SU-DHL-6 (cell line): ENCODE data around the gene PRKAR2B.

Experiments used
- H2AFZ ChIP-seq: fragments of 200-600 bp; sonication (generic); 2 replicates; pipeline ENCODE4 v1.6.1; 2014; ENCODE audit warnings: low read depth, mild to moderate bottlenecking, moderate library complexity, mixed read lengths, antibody characterized with exemption, low read length; ENCODE audit not compliant: severe bottlenecking
- H3F3A ChIP-seq: fragments of 200-600 bp; shearing (Covaris generic); 2 replicates; pipeline ENCODE4 v1.6.0; 2016; ENCODE audit warnings: antibody characterized with exemption, mild to moderate bottlenecking; ENCODE audit not compliant: insufficient read depth
- H3K27ac ChIP-seq: fragments of 200-600 bp; sonication (generic); 2 replicates; pipeline ENCODE4 v1.5.1; 2016; ENCODE audit warnings: low read depth, mild to moderate bottlenecking, low read length, moderate library complexity, mixed read lengths
- H3K27me3 ChIP-seq: fragments of 200-600 bp; sonication (generic), shearing (Covaris generic); 2 replicates; pipeline ENCODE4 v1.6.0; 2014; ENCODE audit warnings: mild to moderate bottlenecking, low read length
- H3K36me3 ChIP-seq: fragments of 200-600 bp; sonication (generic); 2 replicates; pipeline ENCODE4 v1.6.1; 2014; ENCODE audit warnings: mild to moderate bottlenecking, low read length, mixed read lengths
- H3K4me2 ChIP-seq: fragments of 300-600, 200-600 bp; shearing (Covaris generic), sonication (generic); 2 replicates; pipeline ENCODE4 v1.6.0; 2014; ENCODE audit warnings: low read length, low read depth, mild to moderate bottlenecking; ENCODE audit not compliant: poor library complexity, severe bottlenecking
- H3K4me3 ChIP-seq: fragments of 200-600 bp; sonication (generic); 2 replicates; pipeline ENCODE4 v1.5.1; 2014; ENCODE audit warnings: antibody characterized with exemption, low read length, mild to moderate bottlenecking, mixed read lengths; ENCODE audit not compliant: insufficient read depth, poor library complexity, severe bottlenecking
- H3K79me2 ChIP-seq: fragments of 200-600 bp; sonication (generic); 2 replicates; pipeline ENCODE4 v1.6.1; 2014; ENCODE audit warnings: mild to moderate bottlenecking, low read length, moderate library complexity; ENCODE audit not compliant: insufficient read depth
- H3K9ac ChIP-seq: fragments of 200-600 bp; sonication (generic); 2 replicates; pipeline ENCODE4 v1.7.0; 2014; ENCODE audit warnings: mild to moderate bottlenecking, low read length
- H3K9me2 ChIP-seq: fragments of 200-600 bp; sonication (generic); replicated peaks from 2 replicates; pipeline ENCODE4 v1.6.1; 2014; ENCODE audit warnings: low read length; ENCODE audit not compliant: insufficient read depth
- H3K9me3 ChIP-seq: fragments of 200-600 bp; sonication (generic); 2 replicates; pipeline ENCODE4 v1.6.1; 2014; ENCODE audit warnings: low read length, mixed read lengths; ENCODE audit not compliant: insufficient read depth
- H4K20me1 ChIP-seq: fragments of 200-600 bp; sonication (generic); 2 replicates; pipeline ENCODE4 v1.6.1; 2014; ENCODE audit warnings: low read depth, mild to moderate bottlenecking, antibody characterized with exemption, low read length, moderate library complexity, mixed read lengths
- EZH2phosphoT487 ChIP-seq: fragments of 200-600 bp; sonication (generic), shearing (Covaris generic); conservative IDR thresholded peaks from 2 replicates; pipeline ENCODE4 v1.6.1; 2018; ENCODE audit warnings: mild to moderate bottlenecking, antibody characterized with exemption, low read length, moderate library complexity, mixed read lengths
- TF ChIP-seq, protein P1 (sequence below): fragments of 200-600 bp; sonication (generic); IDR thresholded peaks from one replicate; pipeline ENCODE4 v1.5.1; 2017; ENCODE audit warnings: antibody characterized with exemption, mild to moderate bottlenecking, low read length, moderate library complexity; ENCODE audit not compliant: insufficient read depth, poor library complexity, severe bottlenecking

PRKAR2B gene

GRCh38 chr7:107071129-107071528 is 26.6 kb downstream of the PRKAR2B start:
- Histone ChIP-seq H3K9me2 (no peaks in the 10 kb centered on the region), H3K27me3 (no peaks in the 10 kb centered on the region), H3K4me3 (no peak overlapping the region), H3K9me3 (no peaks in the 10 kb centered on the region), H3K4me2 (no peak overlapping the region), H4K20me1 (no peaks in the 10 kb centered on the region), H2AFZ (no peak overlapping the region), H3K79me2 (no peaks in the 10 kb centered on the region), H3K9ac (no peak overlapping the region), H3F3A (no peaks in the 10 kb centered on the region), H3K36me3 (no peaks in the 10 kb centered on the region), H3K27ac (no peak overlapping the region)
- TF ChIP-seq, protein P1, sequence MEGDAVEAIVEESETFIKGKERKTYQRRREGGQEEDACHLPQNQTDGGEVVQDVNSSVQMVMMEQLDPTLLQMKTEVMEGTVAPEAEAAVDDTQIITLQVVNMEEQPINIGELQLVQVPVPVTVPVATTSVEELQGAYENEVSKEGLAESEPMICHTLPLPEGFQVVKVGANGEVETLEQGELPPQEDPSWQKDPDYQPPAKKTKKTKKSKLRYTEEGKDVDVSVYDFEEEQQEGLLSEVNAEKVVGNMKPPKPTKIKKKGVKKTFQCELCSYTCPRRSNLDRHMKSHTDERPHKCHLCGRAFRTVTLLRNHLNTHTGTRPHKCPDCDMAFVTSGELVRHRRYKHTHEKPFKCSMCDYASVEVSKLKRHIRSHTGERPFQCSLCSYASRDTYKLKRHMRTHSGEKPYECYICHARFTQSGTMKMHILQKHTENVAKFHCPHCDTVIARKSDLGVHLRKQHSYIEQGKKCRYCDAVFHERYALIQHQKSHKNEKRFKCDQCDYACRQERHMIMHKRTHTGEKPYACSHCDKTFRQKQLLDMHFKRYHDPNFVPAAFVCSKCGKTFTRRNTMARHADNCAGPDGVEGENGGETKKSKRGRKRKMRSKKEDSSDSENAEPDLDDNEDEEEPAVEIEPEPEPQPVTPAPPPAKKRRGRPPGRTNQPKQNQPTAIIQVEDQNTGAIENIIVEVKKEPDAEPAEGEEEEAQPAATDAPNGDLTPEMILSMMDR: no peak
- no peak for TF ChIP-seq EZH2phosphoT487

DNA sequence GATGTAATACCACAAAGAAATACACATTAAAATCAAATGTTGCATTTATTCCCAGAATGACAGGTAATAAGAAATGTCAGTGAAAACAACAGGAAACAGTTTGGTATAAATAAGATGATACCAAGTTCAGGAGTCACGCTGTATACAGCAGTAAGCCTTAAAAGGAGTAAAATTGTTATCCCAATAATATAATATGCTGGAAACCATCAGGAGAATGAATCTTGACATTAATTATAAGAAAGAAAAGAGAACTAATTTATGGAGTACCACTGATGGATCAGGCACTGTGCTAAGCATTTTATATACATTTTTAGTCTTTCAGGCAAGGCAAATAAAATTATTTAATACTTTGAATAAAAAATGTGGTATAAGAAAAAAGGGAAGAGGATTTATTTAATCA is 27.6 kb downstream of the PRKAR2B start:
- Histone ChIP-seq H3K9me3 (no peaks in the 10 kb centered on the region), H4K20me1 (no peaks in the 10 kb centered on the region), H3K27ac (no peak overlapping the region), H2AFZ (no peak overlapping the region), H3K4me3 (no peak overlapping the region), H3K27me3 (no peaks in the 10 kb centered on the region), H3K79me2 (no peaks in the 10 kb centered on the region), H3K36me3 (no peaks in the 10 kb centered on the region), H3K9ac (no peak overlapping the region), H3K9me2 (no peaks in the 10 kb centered on the region), H3F3A (no peaks in the 10 kb centered on the region), H3K4me2 (no peak overlapping the region)
- no peak for TF ChIP-seq EZH2phosphoT487
- TF ChIP-seq, protein P1: no peak

- no peak overlapping the region for H3K4me2 ChIP-seq
- no peaks in the 10 kb centered on the region for H3K79me2 ChIP-seq
- TF ChIP-seq, protein P1: no peak
- no peak for TF ChIP-seq EZH2phosphoT487
- H3K9ac ChIP-seq: no peak overlapping the region
- no peaks in the 10 kb centered on the region for H3F3A ChIP-seq
- no peak overlapping the region for H3K27ac ChIP-seq
- H3K9me3 ChIP-seq: no peaks in the 10 kb centered on the region
- H4K20me1 ChIP-seq: no peaks in the 10 kb centered on the region
- no peaks in the 10 kb centered on the region for H3K9me2 ChIP-seq
- H3K27me3 ChIP-seq: no peaks in the 10 kb centered on the region
- H3K36me3 ChIP-seq: no peaks in the 10 kb centered on the region
- no peak overlapping the region for H2AFZ ChIP-seq
- no peak overlapping the region for H3K4me3 ChIP-seq
These were observed 31.5 kb downstream of the PRKAR2B start for GRCh38 chr7:107075863-107076574.
